GM23338 (cell line): Measurements from ENCODE around the gene ABHD18. TPM values are rescaled to one million over a fixed set of nuclear protein-coding genes. Genes with fewer than 3 reads are reported as not detected.
A peak's percentile ranks its signal among the peaks of the same experiment; 100 is the strongest.

Experiments used
- ATAC-seq: fragments of 200-7000 bp; cut with Tn5 transposase; 3 replicates; pipeline ENCODE4 v1.9.1; 2020
- DNase-seq: peaks from one replicate; pipeline ENCODE4 v3.0.0-alpha.2; 2015; ENCODE audit warnings: low spot score
- H2AFZ ChIP-seq: fragments of 200-600 bp; sonication (generic); 2 replicates; pipeline ENCODE4 v1.8.0; 2016; ENCODE audit warnings: antibody characterized with exemption, mild to moderate bottlenecking, moderate library complexity
- H3F3A ChIP-seq: fragments of 200-600 bp; sonication (generic); replicated peaks from 2 replicates; pipeline ENCODE4 v1.8.0; 2017; ENCODE audit warnings: antibody characterized with exemption, mixed run types, low read depth
- H3K27ac ChIP-seq: fragments of 200-600 bp; sonication (generic); 2 replicates; pipeline ENCODE4 v1.6.1; 2016; ENCODE audit warnings: low read depth
- H3K27me3 ChIP-seq: fragments of 200-600 bp; sonication (generic); 2 replicates; pipeline ENCODE4 v1.8.0; 2016; ENCODE audit warnings: mild to moderate bottlenecking, mixed run types, moderate library complexity; ENCODE audit not compliant: insufficient read depth
- H3K36me3 ChIP-seq: fragments of 200-600 bp; sonication (generic); 2 replicates; pipeline ENCODE4 v1.8.0; 2016; ENCODE audit warnings: mild to moderate bottlenecking; ENCODE audit not compliant: insufficient read depth
- H3K4me1 ChIP-seq: fragments of 200-600 bp; sonication (generic); 2 replicates; pipeline ENCODE4 v1.8.0; 2016; ENCODE audit warnings: mild to moderate bottlenecking, moderate library complexity; ENCODE audit not compliant: insufficient read depth
- H3K4me2 ChIP-seq: fragments of 200-600 bp; sonication (generic); 2 replicates; pipeline ENCODE4 v1.7.1; 2017; ENCODE audit warnings: mixed run types
- H3K4me3 ChIP-seq: fragments of 200-600 bp; sonication (generic); 2 replicates; pipeline ENCODE4 v1.6.1; 2016; ENCODE audit warnings: mixed run types
- H3K79me2 ChIP-seq: fragments of 200-600 bp; sonication (generic); replicated peaks from 2 replicates; pipeline ENCODE4 v1.8.0; 2017; ENCODE audit warnings: mild to moderate bottlenecking; ENCODE audit not compliant: insufficient read depth
- H3K9me2 ChIP-seq: fragments of 200-600 bp; sonication (generic); 2 replicates; pipeline ENCODE4 v1.8.0; 2017; ENCODE audit not compliant: insufficient read depth
- H4K20me1 ChIP-seq: fragments of 200-600 bp; sonication (generic); replicated peaks from 2 replicates; pipeline ENCODE4 v1.8.0; 2017; ENCODE audit warnings: mild to moderate bottlenecking; ENCODE audit not compliant: insufficient read depth
- H3K27ac Mint-ChIP-seq: 2 replicates; pipeline ENCODE4 v1.8.0; 2020; ENCODE audit warnings: inconsistent platforms, mild to moderate bottlenecking, moderate library complexity, mixed read lengths
- H3K27me3 Mint-ChIP-seq: 3 replicates; pipeline ENCODE4 v1.8.0; 2022; ENCODE audit warnings: low read depth, mild to moderate bottlenecking, moderate library complexity, mixed read lengths, inconsistent platforms; ENCODE audit not compliant: insufficient read depth, poor library complexity
- H3K36me3 Mint-ChIP-seq: 3 replicates; pipeline ENCODE4 v1.8.0; 2021; ENCODE audit warnings: low read depth, mild to moderate bottlenecking, inconsistent platforms, moderate library complexity, mixed read lengths
- H3K4me1 Mint-ChIP-seq: 3 replicates; pipeline ENCODE4 v1.8.0; 2020; ENCODE audit warnings: mild to moderate bottlenecking, inconsistent platforms, mixed read lengths
- H3K4me3 Mint-ChIP-seq: 3 replicates; pipeline ENCODE4 v1.8.0; 2021; ENCODE audit warnings: moderate library complexity, mild to moderate bottlenecking, inconsistent platforms, mixed read lengths
- H3K9me3 Mint-ChIP-seq: 3 replicates; pipeline ENCODE4 v1.8.0; 2020; ENCODE audit warnings: moderate library complexity, mild to moderate bottlenecking, inconsistent platforms, mixed read lengths
- CREB1 ChIP-seq: fragments of 250-450 bp; sonication (Bioruptor Pico); IDR thresholded peaks from 2 replicates; pipeline ENCODE4 v1.5.0; 2020; ENCODE audit warnings: low read depth, mild to moderate bottlenecking, moderate library complexity
- CTCF ChIP-seq, 2 experiments: fragments of 200-600 bp in 1 of 2; sonication (generic) in 1 of 2; conservative IDR thresholded peaks; 2 replicates each; pipeline versions ENCODE4 v1.5.1 to v1.6.1; 2016 to 2017; ENCODE audit warnings: antibody characterized with exemption in 2 of 2, low read depth in 2 of 2, mild to moderate bottlenecking in 2 of 2, moderate library complexity in 1 of 2
- ETS1 ChIP-seq: IDR thresholded peaks from 2 replicates; pipeline ENCODE4 v1.6.1; 2016; ENCODE audit warnings: antibody characterized with exemption
- EZH2 ChIP-seq: fragments of 200-600 bp; sonication (generic); IDR thresholded peaks from one replicate; pipeline ENCODE4 v1.8.0; 2017; ENCODE audit warnings: antibody characterized with exemption, mild to moderate bottlenecking, low read depth; ENCODE audit not compliant: unreplicated experiment
- EZH2phosphoT487 ChIP-seq: fragments of 200-600 bp; sonication (generic); IDR thresholded peaks from one replicate; pipeline ENCODE4 v1.8.1; 2018; ENCODE audit warnings: antibody characterized with exemption; ENCODE audit not compliant: unreplicated experiment
- JUNB ChIP-seq: IDR thresholded peaks from one replicate; pipeline ENCODE4 v1.6.1; 2016; ENCODE audit warnings: antibody characterized with exemption; ENCODE audit not compliant: unreplicated experiment
- NANOG ChIP-seq: IDR thresholded peaks from 2 replicates; pipeline ENCODE4 v1.6.1; 2016; ENCODE audit warnings: antibody characterized with exemption, borderline replicate concordance
- POLR2AphosphoS5 ChIP-seq: IDR thresholded peaks from 2 replicates; pipeline ENCODE4 v1.6.1; 2016; ENCODE audit warnings: antibody characterized with exemption, low read depth
- STAT1 ChIP-seq: IDR thresholded peaks from one replicate; pipeline ENCODE4 v1.6.1; 2016; ENCODE audit warnings: antibody characterized with exemption; ENCODE audit not compliant: unreplicated experiment
- ZNF114 ChIP-seq: fragments of 250-450 bp; sonication (Bioruptor Pico); IDR thresholded peaks from 2 replicates; pipeline ENCODE4 v1.5.0; 2020; ENCODE audit warnings: mild to moderate bottlenecking, moderate library complexity
- ZNF331 ChIP-seq: fragments of 250-450 bp; sonication (Bioruptor Pico); IDR thresholded peaks from 2 replicates; pipeline ENCODE4 v1.5.0; 2020; ENCODE audit warnings: low read depth, mild to moderate bottlenecking, moderate library complexity
- ZNF462 ChIP-seq: fragments of 250-450 bp; sonication (Bioruptor Pico); IDR thresholded peaks from 2 replicates; pipeline ENCODE4 v1.5.0; 2020; ENCODE audit warnings: mild to moderate bottlenecking, moderate library complexity
- long read RNA-seq: library from polyadenylated mRNA; unstranded; transcript quantifications from one replicate; pipeline ENCODE4 v2.0.0, GENCODE V29; 2020; ENCODE audit not compliant: unreplicated experiment
- polyA plus RNA-seq: library from polyadenylated mRNA; unstranded; fragments of >200 nt; fragmentation: Nextera tagmentation; extraction: Ambion mirVana; gene quantifications from 2 replicates; pipeline ENCODE4 v1.2.1, GENCODE V29; 2016
- total RNA-seq: library from RNA; depleted of rRNA; stranded (reverse); fragments of >200 nt; shearing (Covaris generic); gene quantifications from 2 replicates; pipeline ENCODE4 v1.2.3, GENCODE V29; 2014; rRNA removed

The ABHD18 gene
- total RNA-seq, result 14.4 and 18.6 TPM in 2 replicates
- polyA plus RNA-seq, result 7.1 and 7.2 TPM in 2 replicates
- long read RNA-seq, full-length matches to known transcripts, result 1 of 6 reads
- long read RNA-seq, partial matches to known transcripts, result 1 of 6 reads
- long read RNA-seq, other reads (novel, unspliced or antisense), result 4 of 6 reads

- H3K79me2 ChIP-seq, result peaks cover 78% of the 10 kb centered on the region
- H3K4me1 ChIP-seq, result peaks cover 6% of the 10 kb centered on the region
- peak within 1 kb of the TSS; percentile 71 for H3K4me3 ChIP-seq
- TF ChIP-seq CTCF (conservative IDR thresholded peaks at IDR 0.05; ENCODE audit: low read depth in 2 of 2) (peak; percentile 36 to 46; a peak in 3 of 4 replicates), ZNF462 (CRISPR knock-in tag) (no peak), EZH2phosphoT487 (no peak), POLR2AphosphoS5 (peak; percentile 90), STAT1 (no peak), EZH2 (no peak), CREB1 (CRISPR knock-in tag) (peak; percentile 80), ETS1 (no peak), NANOG (no peak), JUNB (no peak), ZNF331 (CRISPR knock-in tag) (no peak), ZNF114 (CRISPR knock-in tag) (no peak)
- no peaks in the 10 kb centered on the region for H3K27me3 ChIP-seq
- peak within 1 kb of the TSS; percentile 97 for H2AFZ ChIP-seq
- peaks cover 16% of the 10 kb centered on the region for H3K27me3 Mint-ChIP-seq
- H4K20me1 ChIP-seq, result peaks cover 14% of the 10 kb centered on the region; the same call in 1 of the 2 replicates
- H3K27ac Mint-ChIP-seq, result peak within 1 kb of the TSS; percentile 97
- peak within 1 kb of the TSS; percentile 95 for H3K27ac ChIP-seq
- DNase-seq (peak; percentile 100), ATAC-seq (peak; percentile 89)
- peaks cover 6% of the 10 kb centered on the region for H3F3A ChIP-seq
- no peaks in the 10 kb centered on the region for H3K36me3 ChIP-seq
- peaks cover 6% of the 10 kb centered on the region for H3K4me1 Mint-ChIP-seq
- peak within 1 kb of the TSS; percentile 95 for H3K4me2 ChIP-seq
- H3K9me3 Mint-ChIP-seq, result no peaks in the 10 kb centered on the region
- H3K4me3 Mint-ChIP-seq, result peak within 1 kb of the TSS; percentile 95
- peaks cover 13% of the 10 kb centered on the region for H3K36me3 Mint-ChIP-seq
- H3K9me2 ChIP-seq, result no peaks in the 10 kb centered on the region
Observed at GRCh38 chr4:127965062-127965802, at the start of gene ABHD18, which contains the start of gene MFSD8. Gene ABHD18, plus strand, starts transcription at chr4:127965406. Its CDS starts 17,550 bp downstream, at chr4:127982956. Gene MFSD8, minus strand, starts transcription at chr4:127965173. Its CDS starts 40 bp downstream, at chr4:127965133.
